Upper lobe of left lung (tissue), 6 donors: ENCODE results near the gene RBPJ. TPM values are rescaled to one million over a fixed set of nuclear protein-coding genes. Genes with fewer than 3 reads are reported as not detected.
"Not testable (repeated sequence)": the region's sequence is repeated elsewhere in the genome, so short reads cannot be mapped to it uniquely, and the experiment has no call there.

ENCODE experiments used
- ATAC-seq, 2 donors: fragments of 200-7000 bp; cut with Tn5 transposase; one replicate each; pipeline ENCODE4 v1.9.1; 2022; ENCODE audit warnings: mild to moderate bottlenecking in 2 of 2, moderate library complexity in 2 of 2; ENCODE audit not compliant: low FRiP score in 2 of 2
- DNase-seq, 2 donors: peaks; one replicate each; pipeline ENCODE4 v3.0.0-alpha.2; 2019 to 2020
- H3K27ac ChIP-seq, 4 donors: fragments of 200-600 bp; sonication (generic); one replicate each; pipeline ENCODE4 v1.5.1; 2016 to 2019
- H3K27me3 ChIP-seq, 4 donors: fragments of 200-600 bp; sonication (generic); one replicate each; pipeline ENCODE4 v1.5.1; 2017 to 2019
- H3K36me3 ChIP-seq, 4 donors: fragments of 200-600 bp; sonication (generic); one replicate each; pipeline ENCODE4 v1.5.1; 2016 to 2019
- H3K4me1 ChIP-seq, 4 donors: fragments of 200-600 bp; sonication (generic); one replicate each; pipeline ENCODE4 v1.5.1; 2018 to 2019
- H3K4me3 ChIP-seq, 4 donors: fragments of 200-600 bp; sonication (generic); one replicate each; pipeline ENCODE4 v1.5.1; 2017 to 2019; ENCODE audit warnings: mild to moderate bottlenecking in 2 of 4, moderate library complexity in 1 of 4
- H3K9me3 ChIP-seq, 4 donors: fragments of 200-600 bp; sonication (generic); one replicate each; pipeline ENCODE4 v1.5.1; 2018 to 2019
- EP300 ChIP-seq, 4 donors: sonication (generic); formaldehyde crosslinking; IDR thresholded peaks; one replicate each; pipeline ENCODE4 v1.5.1; 2017; ENCODE audit warnings: antibody characterized with exemption in 4 of 4, control low read depth in 2 of 4
- POLR2A ChIP-seq, 4 donors: fragments of 450-650 bp; IDR thresholded peaks; one replicate each; pipeline ENCODE4 v1.5.1; 2016 to 2017; ENCODE audit warnings: antibody characterized with exemption in 4 of 4, mild to moderate bottlenecking in 2 of 4
- POLR2AphosphoS5 ChIP-seq, 2 donors: sonication (generic); formaldehyde crosslinking; IDR thresholded peaks; one replicate each; pipeline ENCODE4 v1.5.1; 2017; ENCODE audit warnings: antibody characterized with exemption in 2 of 2
- WGBS, 2 donors: methylation state at CpG; one replicate each; pipeline ENCODE4 v1.1.5; 2017 to 2018; 5-methylcytosine and 5-hydroxymethylcytosine counted together
- total RNA-seq, 6 donors: library from RNA; depleted of rRNA in 4 of 6; stranded (reverse); fragments of >200 nt in 4 of 6; gene quantifications; one replicate each; pipeline versions ENCODE4 v1.1.0 to v1.2.1, GENCODE V29; 2016 to 2021
- TF ChIP-seq, protein P1 (sequence below), 6 experiments: fragments of 450-650 bp in 4 of 6; fragments of 200-600 bp in 2 of 6; sonication (generic) in 2 of 6; IDR thresholded peaks; one replicate each; pipeline ENCODE4 v1.5.1; 2016 to 2019; ENCODE audit warnings: antibody characterized with exemption in 6 of 6
- donor health status: DM: no; HTN: no; CAD: no; lungs with moderate emphysema.
- donor health status: DM: no; HTN: yes; CAD: no; lungs with severe emphysema.

Gene RBPJ
- total RNA-seq, 6 donors from 2014 or later, result 59.4 to 93.2 (median 79.4) TPM

DNA sequence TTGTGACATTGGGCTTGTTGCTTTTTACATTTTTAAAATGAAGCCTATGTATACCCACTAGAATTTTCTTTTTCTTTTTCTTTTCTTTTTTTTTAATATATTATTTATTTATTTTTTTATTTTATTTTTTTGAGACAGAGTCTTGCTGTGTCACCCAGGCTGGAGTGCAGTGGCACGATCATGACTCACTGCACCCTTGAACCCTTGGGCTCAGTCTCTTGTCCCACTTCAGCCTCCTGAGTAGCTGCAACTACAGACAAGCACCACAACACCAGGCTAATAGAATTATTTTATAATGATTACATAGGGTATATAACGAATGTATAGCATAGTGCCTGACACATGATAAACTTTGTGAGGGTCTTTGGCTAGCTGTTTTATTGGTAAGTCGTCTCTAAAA is 64.9 kb downstream of the RBPJ start:
- Histone ChIP-seq H3K4me1 (peaks cover 3 to 10% (median 7%) of the 10 kb centered on the region in 4 donors), H3K4me3 (no peak overlapping the region), H3K36me3 (peaks cover 0 to 35% (median 2%) of the 10 kb centered on the region in 4 donors), H3K9me3 (no peaks in the 10 kb centered on the region), H3K27ac (no peak overlapping the region), H3K27me3 (no peaks in the 10 kb centered on the region)
- ATAC-seq (no peak), DNase-seq (peak in 1 of 2 donors; percentile 36)
- TF ChIP-seq EP300 (IDR thresholded peaks at IDR 0.05) (no peak), POLR2AphosphoS5 (IDR thresholded peaks at IDR 0.05) (no peak), POLR2A (IDR thresholded peaks at IDR 0.05) (no peak)
- TF ChIP-seq, protein P1, sequence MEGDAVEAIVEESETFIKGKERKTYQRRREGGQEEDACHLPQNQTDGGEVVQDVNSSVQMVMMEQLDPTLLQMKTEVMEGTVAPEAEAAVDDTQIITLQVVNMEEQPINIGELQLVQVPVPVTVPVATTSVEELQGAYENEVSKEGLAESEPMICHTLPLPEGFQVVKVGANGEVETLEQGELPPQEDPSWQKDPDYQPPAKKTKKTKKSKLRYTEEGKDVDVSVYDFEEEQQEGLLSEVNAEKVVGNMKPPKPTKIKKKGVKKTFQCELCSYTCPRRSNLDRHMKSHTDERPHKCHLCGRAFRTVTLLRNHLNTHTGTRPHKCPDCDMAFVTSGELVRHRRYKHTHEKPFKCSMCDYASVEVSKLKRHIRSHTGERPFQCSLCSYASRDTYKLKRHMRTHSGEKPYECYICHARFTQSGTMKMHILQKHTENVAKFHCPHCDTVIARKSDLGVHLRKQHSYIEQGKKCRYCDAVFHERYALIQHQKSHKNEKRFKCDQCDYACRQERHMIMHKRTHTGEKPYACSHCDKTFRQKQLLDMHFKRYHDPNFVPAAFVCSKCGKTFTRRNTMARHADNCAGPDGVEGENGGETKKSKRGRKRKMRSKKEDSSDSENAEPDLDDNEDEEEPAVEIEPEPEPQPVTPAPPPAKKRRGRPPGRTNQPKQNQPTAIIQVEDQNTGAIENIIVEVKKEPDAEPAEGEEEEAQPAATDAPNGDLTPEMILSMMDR (IDR thresholded peaks at IDR 0.05), result no peak
- WGBS, 2 donors, result 81 to 90% methylated on average over 3 of the region's 3 CpGs

DNA sequence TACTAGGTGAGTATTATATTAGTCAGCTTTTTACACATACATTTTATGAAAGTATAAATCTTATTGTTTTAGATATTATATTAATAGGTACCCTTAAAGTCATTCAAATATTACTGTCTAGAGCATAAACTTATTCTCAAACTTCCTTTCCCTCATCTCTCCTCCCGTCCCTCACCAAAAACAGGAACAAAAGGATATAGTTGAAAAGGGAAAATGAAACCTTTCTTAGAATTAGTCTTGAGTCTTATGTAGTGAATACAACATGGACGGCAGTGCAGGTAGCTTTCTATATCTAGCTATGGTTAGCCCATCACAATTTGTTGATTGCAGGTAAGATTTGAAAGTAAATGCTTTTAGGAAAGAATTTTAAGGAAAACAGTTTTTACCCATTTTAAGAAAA is 65.6 kb downstream of the RBPJ start:
- WGBS, 2 donors, result 61 to 64% methylated on average over 2 of the region's 2 CpGs
- ATAC-seq, result no peak

DNA sequence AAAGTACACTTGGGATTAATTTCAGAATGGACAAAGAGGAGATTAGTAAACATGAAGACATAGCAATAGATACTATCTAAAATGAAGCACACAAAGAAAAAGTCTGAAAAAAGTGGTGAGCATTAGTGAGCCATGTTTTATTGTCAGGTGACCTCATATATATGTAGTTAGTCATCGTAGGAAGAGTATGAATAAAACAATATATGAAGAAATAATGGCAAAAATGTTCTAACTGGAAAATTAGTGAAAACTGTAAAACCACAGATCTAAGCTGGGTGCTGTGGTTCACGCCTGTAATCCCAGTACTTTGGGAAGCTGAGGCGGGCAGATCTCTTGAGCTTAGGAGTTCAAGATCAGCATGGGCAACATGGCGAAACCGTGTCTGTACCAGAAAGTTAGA is 67.9 kb downstream of the RBPJ start:
- Histone ChIP-seq H3K4me1 (peaks cover 0 to 8% (median 5%) of the 10 kb centered on the region in 4 donors), H3K27me3 (no peaks in the 10 kb centered on the region), H3K27ac (no peak overlapping the region), H3K36me3 (peaks cover 0 to 37% (median 2%) of the 10 kb centered on the region in 4 donors), H3K9me3 (no peaks in the 10 kb centered on the region), H3K4me3 (no peak overlapping the region)
- TF ChIP-seq POLR2AphosphoS5 (IDR thresholded peaks at IDR 0.05) (no peak), POLR2A (IDR thresholded peaks at IDR 0.05) (no peak), EP300 (IDR thresholded peaks at IDR 0.05) (no peak)
- TF ChIP-seq, protein P1 (IDR thresholded peaks at IDR 0.05), result no peak
- ATAC-seq, result no peak
- no peak for DNase-seq
- 93 to 97% methylated on average over 5 of the region's 5 CpGs for WGBS, 2 donors

More for the DNA sequence above, 65.6 kb downstream of the RBPJ start:
- peaks cover 3 to 8% (median 5%) of the 10 kb centered on the region in 4 donors for H3K4me1 ChIP-seq
- no peak overlapping the region for H3K4me3 ChIP-seq
- no peaks in the 10 kb centered on the region for H3K9me3 ChIP-seq
- H3K27ac ChIP-seq, result no peak overlapping the region
- no peak for DNase-seq
- TF ChIP-seq, protein P1 (IDR thresholded peaks at IDR 0.05), result no peak
- TF ChIP-seq POLR2A (IDR thresholded peaks at IDR 0.05) (no peak), EP300 (IDR thresholded peaks at IDR 0.05) (no peak), POLR2AphosphoS5 (IDR thresholded peaks at IDR 0.05) (no peak)
- H3K27me3 ChIP-seq, result no peaks in the 10 kb centered on the region
- H3K36me3 ChIP-seq, result peaks cover 0 to 35% (median 2%) of the 10 kb centered on the region in 4 donors

DNA sequence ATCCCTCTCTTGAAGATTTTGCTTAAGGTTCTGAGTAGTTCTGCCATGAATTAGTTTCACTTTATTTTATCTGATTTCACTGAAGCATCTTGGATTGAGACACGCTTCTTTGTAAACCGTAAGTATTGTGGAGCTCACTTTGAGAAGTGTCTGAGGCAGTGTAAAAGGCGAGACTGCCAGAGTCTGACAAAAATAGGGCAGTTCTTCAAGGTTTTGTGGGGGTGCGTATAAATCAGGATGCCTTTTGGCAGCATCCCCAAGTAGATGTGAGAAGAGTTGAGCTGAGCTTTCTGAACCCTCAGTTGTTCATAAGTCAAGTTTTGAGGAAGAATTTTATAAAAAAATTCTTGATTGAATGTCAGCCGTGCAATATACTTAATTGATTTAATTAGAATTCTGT is 76.3 kb downstream of the RBPJ start:
- Histone ChIP-seq H3K4me3 (no peak overlapping the region), H3K9me3 (no peaks in the 10 kb centered on the region), H3K4me1 (no peaks in the 10 kb centered on the region), H3K36me3 (no peaks in the 10 kb centered on the region), H3K27me3 (no peaks in the 10 kb centered on the region), H3K27ac (no peak overlapping the region)
- ATAC-seq, result no peak
- DNase-seq, result no peak
- WGBS, 2 donors, result 90% methylated on average over 5 of the region's 5 CpGs
- TF ChIP-seq, protein P1 (IDR thresholded peaks at IDR 0.05), result no peak
- TF ChIP-seq POLR2A (IDR thresholded peaks at IDR 0.05) (no peak), POLR2AphosphoS5 (IDR thresholded peaks at IDR 0.05) (no peak), EP300 (IDR thresholded peaks at IDR 0.05) (no peak)

DNA sequence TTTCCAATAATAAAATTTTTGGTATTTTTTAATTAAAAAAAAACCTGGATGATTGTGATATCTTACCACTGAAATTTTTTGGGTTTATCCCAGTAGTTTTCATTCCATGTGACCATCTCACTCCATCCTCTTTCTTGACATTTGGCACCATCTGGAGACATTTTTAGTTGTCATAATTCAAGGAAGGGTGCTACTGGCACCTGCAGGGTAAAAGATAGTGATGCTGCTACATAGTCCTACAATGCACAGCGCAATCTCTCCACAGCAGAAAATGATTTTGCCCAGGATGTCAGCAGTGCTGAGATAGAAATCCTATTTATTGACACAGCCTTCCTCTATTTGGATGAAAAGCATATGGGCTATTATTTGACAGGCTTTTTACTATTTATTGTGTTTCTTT is 79.3 kb downstream of the RBPJ start:
- no peak for ATAC-seq
- 89 to 100% methylated on average over 1 of the region's 1 CpG for WGBS, 2 donors
- Histone ChIP-seq H3K36me3 (no peaks in the 10 kb centered on the region), H3K9me3 (no peaks in the 10 kb centered on the region), H3K4me1 (no peaks in the 10 kb centered on the region), H3K27ac (no peak overlapping the region), H3K4me3 (no peak overlapping the region), H3K27me3 (no peaks in the 10 kb centered on the region)
- no peak for DNase-seq
- TF ChIP-seq, protein P1 (IDR thresholded peaks at IDR 0.05), result no peak
- no peak for TF ChIP-seq EP300 (IDR thresholded peaks at IDR 0.05)
- no peak for TF ChIP-seq POLR2AphosphoS5 (IDR thresholded peaks at IDR 0.05)
- no peak for TF ChIP-seq POLR2A (IDR thresholded peaks at IDR 0.05)

DNA sequence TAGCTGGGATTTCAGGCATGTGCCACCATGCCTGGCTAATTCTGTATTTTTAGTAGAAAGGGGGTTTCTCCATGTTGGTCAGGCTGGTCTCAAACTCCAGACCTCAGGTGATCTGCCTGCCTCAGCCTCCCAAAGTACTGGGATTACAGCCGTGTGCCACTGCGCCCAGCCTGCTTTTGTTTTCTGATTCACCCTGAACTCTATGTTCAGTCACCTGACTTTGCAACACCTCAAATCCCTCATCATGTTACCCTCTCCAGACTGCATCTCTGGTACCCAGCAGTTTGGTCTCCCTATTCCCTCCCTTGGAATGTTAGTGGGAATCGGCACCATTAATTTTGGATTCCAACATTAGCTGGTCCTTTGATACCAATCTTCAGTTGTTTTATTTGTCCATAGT is 81.2 kb downstream of the RBPJ start:
- not testable (repeated sequence) for DNase-seq, H3K36me3 ChIP-seq, H3K4me1 ChIP-seq, H3K27ac ChIP-seq, ATAC-seq, H3K27me3 ChIP-seq, H3K4me3 ChIP-seq
- 100% methylated on average over 3 of the region's 3 CpGs for WGBS, 2 donors
- peaks cover 0 to 11% (median 7%) of the 10 kb centered on the region in 4 donors for H3K9me3 ChIP-seq
